ENCODE results near the gene TRPM3. TPM values are rescaled to one million over a fixed set of nuclear protein-coding genes. Genes with fewer than 3 reads are reported as not detected.

Gene TRPM3
- total RNA-seq, 1 donor from 2014 or later = not detected

GRCh38 chr9:70677055-70677735 is 444.2 kb downstream of the TRPM3 start:
- Mint-ChIP-seq H3K4me3 (no peak overlapping the region), H3K4me1 (no peaks in the 10 kb centered on the region), H3K27ac (no peak overlapping the region), H3K27me3 (no peaks in the 10 kb centered on the region), H3K9me3 (no peaks in the 10 kb centered on the region), H3K36me3 (ENCODE audit: low read depth) (no peaks in the 10 kb centered on the region)
- ATAC-seq (ENCODE audit: low read depth) = no peak
- intact Hi-C loops (cut with micrococcal nuclease) = no loop called here
- DNase-seq = no peak
- TF ChIP-seq CTCF (IDR thresholded peaks at IDR 0.05) = no peak
- POLR2A ChIA-PET = no interaction called here
- CTCF ChIA-PET = interaction anchor here (0.6 kb wide), 1 partner anchor 89 kb away, joined by 3 read pairs; no protein-coding TSS in a partner anchor

- intact Hi-C loops (cut with micrococcal nuclease) = no loop called here
- DNase-seq = no peak
- Mint-ChIP-seq H3K27ac (no peak overlapping the region), H3K27me3 (no peaks in the 10 kb centered on the region), H3K9me3 (no peaks in the 10 kb centered on the region), H3K36me3 (ENCODE audit: low read depth) (no peaks in the 10 kb centered on the region), H3K4me1 (no peaks in the 10 kb centered on the region), H3K4me3 (no peak overlapping the region)
- POLR2A ChIA-PET = no interaction called here
- ATAC-seq (ENCODE audit: low read depth) = no peak
- TF ChIP-seq CTCF (IDR thresholded peaks at IDR 0.05) = no peak
- CTCF ChIA-PET = no interaction called here
Observed at GRCh38 chr9:70675868-70676370, 445.5 kb downstream of the TRPM3 start.

GRCh38 chr9:70673844-70674243 is 447.6 kb downstream of the TRPM3 start:
- intact Hi-C loops (cut with micrococcal nuclease) = no loop called here
- no peak overlapping the region for H3K4me3 Mint-ChIP-seq
- H3K4me1 Mint-ChIP-seq = no peaks in the 10 kb centered on the region
- no peak for ATAC-seq (ENCODE audit: low read depth)
- H3K27me3 Mint-ChIP-seq = no peaks in the 10 kb centered on the region
- DNase-seq = no peak
- CTCF ChIA-PET = no interaction called here
- H3K9me3 Mint-ChIP-seq = no peaks in the 10 kb centered on the region
- POLR2A ChIA-PET = no interaction called here
- no peak for TF ChIP-seq CTCF (IDR thresholded peaks at IDR 0.05)
- H3K27ac Mint-ChIP-seq = no peak overlapping the region
- H3K36me3 Mint-ChIP-seq (ENCODE audit: low read depth) = no peaks in the 10 kb centered on the region

DNA sequence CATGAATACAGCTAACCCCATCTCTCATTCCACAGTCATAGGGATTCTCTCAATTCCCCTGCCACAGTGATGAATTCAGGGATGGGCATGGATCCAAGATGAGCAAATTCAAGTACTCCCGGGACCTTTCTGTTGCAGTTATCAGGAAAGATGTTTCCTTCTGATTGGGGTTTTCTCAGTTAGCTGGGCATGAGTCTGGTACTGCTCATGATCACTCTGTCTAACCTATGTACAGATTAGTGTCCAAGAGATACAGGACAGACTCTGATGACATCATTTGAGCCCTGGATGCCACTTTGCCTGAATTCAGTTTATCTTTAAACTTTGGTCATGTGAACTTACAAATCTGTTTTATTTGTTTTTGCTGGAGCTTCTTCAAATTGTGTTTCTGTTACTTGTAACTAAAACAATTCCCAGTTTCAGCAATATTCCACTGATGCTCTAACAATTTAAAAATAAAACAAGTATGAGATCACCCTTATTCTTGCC is 449.2 kb downstream of the TRPM3 start:
- H3K4me1 Mint-ChIP-seq = no peaks in the 10 kb centered on the region
- no peaks in the 10 kb centered on the region for H3K9me3 Mint-ChIP-seq
- no peak overlapping the region for H3K4me3 Mint-ChIP-seq
- no peak for ATAC-seq (ENCODE audit: low read depth)
- ChIA-PET CTCF (no interaction called here), POLR2A (no interaction called here)
- DNase-seq = no peak
- no peak for TF ChIP-seq CTCF (IDR thresholded peaks at IDR 0.05)
- H3K36me3 Mint-ChIP-seq (ENCODE audit: low read depth) = no peaks in the 10 kb centered on the region
- H3K27me3 Mint-ChIP-seq = no peaks in the 10 kb centered on the region
- intact Hi-C loops (cut with micrococcal nuclease) = no loop called here
- no peak overlapping the region for H3K27ac Mint-ChIP-seq

DNA sequence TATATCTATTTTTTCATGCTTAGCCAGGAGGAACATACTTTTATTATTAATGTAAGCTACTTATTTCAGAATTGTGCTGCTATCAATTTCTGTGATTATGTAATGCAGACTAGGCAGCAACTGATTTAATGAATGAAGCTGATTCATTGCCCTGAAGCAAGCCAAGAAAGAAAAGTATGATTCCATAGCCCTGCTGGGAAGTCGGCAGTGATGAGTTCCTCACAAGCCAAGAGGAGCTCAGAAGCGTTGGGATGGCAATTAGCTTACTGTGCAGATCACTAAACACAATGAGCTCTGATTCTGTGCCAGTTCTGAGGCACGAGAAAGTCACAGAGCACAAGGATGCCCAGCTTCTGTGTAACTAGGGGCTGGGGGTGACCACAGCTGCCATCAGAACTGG is 452.7 kb downstream of the TRPM3 start:
- Mint-ChIP-seq H3K27me3 (peaks cover 2% of the 10 kb centered on the region), H3K36me3 (ENCODE audit: low read depth) (no peaks in the 10 kb centered on the region), H3K4me1 (no peaks in the 10 kb centered on the region), H3K9me3 (no peaks in the 10 kb centered on the region), H3K4me3 (no peak overlapping the region), H3K27ac (no peak overlapping the region)
- TF ChIP-seq CTCF (IDR thresholded peaks at IDR 0.05) = no peak
- no peak for ATAC-seq (ENCODE audit: low read depth)
- intact Hi-C loops (cut with micrococcal nuclease) = no loop called here
- ChIA-PET POLR2A (no interaction called here), CTCF (no interaction called here)
- DNase-seq = no peak

All from activated B cell treated with CpG ODN at 0.5 μM for 24 hours (primary cell).